Epithelial cell of esophagus (primary cell): ENCODE data around the gene MRAP2.

ENCODE experiments used
- DNase-seq: peaks from one replicate; pipeline ENCODE4 v3.0.0; 2010; ENCODE audit warnings: low read depth
- H3K4me3 ChIP-seq: 2 replicates; pipeline ENCODE4 v1.5.1; 2011; ENCODE audit warnings: mild to moderate bottlenecking, low read length, control low read depth
- CTCF ChIP-seq: IDR thresholded peaks from 2 replicates; pipeline ENCODE4 v1.5.1; 2011; ENCODE audit warnings: low read depth, mild to moderate bottlenecking, low read length, control low read depth, inconsistent platforms; ENCODE audit not compliant: insufficient read depth; ENCODE audit errors: missing control alignments

The MRAP2 gene

DNA sequence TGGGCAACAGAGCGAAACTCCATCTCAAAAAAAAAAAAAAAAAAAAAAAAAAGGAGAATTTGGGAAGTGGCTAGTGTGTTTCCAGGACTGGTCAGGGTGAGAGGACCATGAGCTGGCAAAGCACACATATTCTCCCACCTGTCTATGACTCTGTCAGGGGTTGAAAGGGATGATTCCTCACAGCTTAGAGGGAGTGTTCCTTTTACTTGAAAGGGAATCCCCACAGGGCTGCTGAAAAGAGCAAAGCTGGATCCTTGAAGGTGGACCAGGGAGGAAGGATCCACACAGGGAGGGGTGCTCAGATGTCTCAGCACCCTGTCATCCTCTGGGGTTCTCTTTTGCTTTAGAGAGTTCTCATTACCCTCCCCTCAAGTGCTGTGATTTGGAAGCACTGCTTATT lies 13.2 kb downstream of the MRAP2 start:
- no peak for TF ChIP-seq CTCF
- peak; percentile 55 for DNase-seq
- H3K4me3 ChIP-seq = no peak overlapping the region

GRCh38 chr6:84048588-84048987 lies 15.0 kb downstream of the MRAP2 start:
- TF ChIP-seq CTCF = no peak
- DNase-seq = no peak
- no peak overlapping the region for H3K4me3 ChIP-seq

DNA sequence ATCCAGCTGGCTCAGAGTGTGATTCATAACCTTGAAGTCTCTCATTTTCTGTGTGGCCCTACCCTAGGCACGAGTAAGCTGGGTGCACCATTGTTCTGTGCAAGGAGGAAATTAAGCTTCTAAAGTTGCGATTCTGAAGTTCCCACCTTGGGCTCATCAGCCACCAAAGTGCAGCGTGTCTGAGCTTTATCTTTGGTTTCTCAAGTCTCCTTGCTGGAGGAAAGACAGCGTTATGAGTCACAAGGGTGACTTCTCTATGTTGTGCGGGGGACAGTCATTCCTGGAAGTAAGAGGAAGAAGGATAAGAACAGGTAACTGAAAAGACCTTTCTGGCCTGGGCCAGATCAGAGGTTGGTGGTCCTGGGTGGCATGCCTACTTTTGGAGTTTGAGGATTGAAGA lies 16.8 kb downstream of the MRAP2 start:
- no peak overlapping the region for H3K4me3 ChIP-seq
- TF ChIP-seq CTCF = no peak
- DNase-seq = peak; percentile 31

DNA sequence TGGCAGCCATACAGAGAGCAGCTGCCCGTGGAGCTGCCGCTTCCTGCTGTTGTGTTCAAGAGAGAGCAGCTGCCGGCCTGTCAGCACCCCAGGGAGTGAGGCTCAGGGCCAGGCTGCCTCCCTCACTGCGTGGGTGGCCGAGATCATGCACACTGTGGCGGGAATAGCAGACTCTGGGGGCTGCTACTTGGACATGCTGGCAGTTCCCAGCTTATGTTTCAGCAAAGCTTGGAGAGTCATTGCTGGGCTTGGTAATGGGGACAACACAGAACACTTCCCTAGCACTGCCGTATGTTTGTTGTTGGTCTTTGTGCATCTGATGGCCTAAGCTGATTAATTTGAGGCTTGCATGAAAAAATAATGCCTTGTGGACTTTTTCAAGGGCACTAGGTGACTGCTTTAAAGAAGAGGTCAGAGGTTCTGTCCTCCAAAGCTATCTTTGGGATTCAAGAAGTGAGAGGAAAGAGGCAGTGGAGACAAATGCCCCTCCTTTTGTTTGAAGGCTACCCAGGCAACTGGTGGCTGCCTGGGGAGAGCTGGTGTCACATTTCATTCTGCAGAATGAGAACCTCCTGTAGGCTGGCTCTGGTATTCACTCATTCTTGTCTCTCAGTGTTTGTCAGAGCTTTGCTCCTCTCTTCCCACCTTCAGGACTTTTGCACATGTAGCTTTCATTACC lies 18.8 kb downstream of the MRAP2 start:
- H3K4me3 ChIP-seq = no peak overlapping the region
- peak; percentile 24 for DNase-seq
- no peak for TF ChIP-seq CTCF

DNA sequence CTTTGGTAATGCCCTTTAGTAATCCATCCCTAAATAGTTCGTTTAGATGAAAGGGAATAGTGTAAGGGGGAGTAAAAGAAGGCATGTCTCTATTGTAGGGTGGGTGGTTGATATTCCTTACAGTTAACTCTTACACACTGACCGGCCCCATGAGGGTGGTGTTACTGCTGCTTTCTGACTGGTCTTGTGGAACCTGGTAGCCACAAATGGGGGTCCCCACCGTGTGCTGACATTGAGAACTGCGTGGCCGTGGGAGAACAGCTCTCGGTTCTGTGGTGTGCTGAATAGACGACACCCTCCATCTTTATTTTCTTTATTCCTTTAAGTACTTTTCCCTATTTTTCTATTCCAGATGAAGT lies 19.3 kb downstream of the MRAP2 start:
- no peak for TF ChIP-seq CTCF
- no peak for DNase-seq
- H3K4me3 ChIP-seq = no peak overlapping the region

- no peak overlapping the region for H3K4me3 ChIP-seq
- no peak for DNase-seq
- no peak for TF ChIP-seq CTCF
These were observed 22.1 kb downstream of the MRAP2 start for GRCh38 chr6:84055647-84056046.

DNA sequence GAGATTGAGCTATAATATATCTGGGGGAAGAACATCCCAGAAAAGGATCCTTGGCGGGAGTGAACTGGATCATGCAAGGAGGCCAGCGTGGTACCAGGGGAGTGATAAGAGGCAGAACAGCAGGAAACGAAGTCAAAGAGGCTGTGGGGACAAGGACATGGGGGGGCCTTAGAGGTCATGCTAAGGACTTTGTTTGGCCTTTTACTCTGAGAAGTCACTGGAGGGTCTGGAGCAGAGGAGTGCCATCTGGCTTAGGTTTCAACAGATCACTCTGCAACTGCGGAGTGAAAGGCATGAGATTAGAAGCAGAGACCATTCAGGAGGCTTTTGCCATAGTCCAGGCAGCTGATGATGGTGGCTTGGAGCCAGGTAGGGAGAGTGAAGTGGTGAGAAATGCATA lies 24.3 kb downstream of the MRAP2 start:
- TF ChIP-seq CTCF = no peak
- H3K4me3 ChIP-seq = no peak overlapping the region
- DNase-seq = no peak
